Activated naive CD4-positive, alpha-beta T cell treated with anti-CD3 and anti-CD28 coated beads for 36 hours (primary cell): ENCODE data around the gene ITK. TPM values are rescaled to one million over a fixed set of nuclear protein-coding genes. Genes with fewer than 3 reads are reported as not detected.

Experiments
- CTCF ChIA-PET: fragments of 350-600 bp; sonication (Branson Sonifier 250); formaldehyde crosslinking; loops from one replicate; lab custom pipeline; 2021; ENCODE audit warnings: antibody characterized with exemption; lab: Charles Lee
- DNase-seq: peaks from one replicate; pipeline ENCODE4 v3.0.0-alpha.2; 2020
- H3K27ac Mint-ChIP-seq: one replicate; pipeline ENCODE4 v1.8.0; 2021; ENCODE audit warnings: mild to moderate bottlenecking, mixed read lengths
- H3K27me3 Mint-ChIP-seq: one replicate; pipeline ENCODE4 v1.8.0; 2021; ENCODE audit warnings: low read depth, mixed read lengths
- H3K36me3 Mint-ChIP-seq: one replicate; pipeline ENCODE4 v1.8.0; 2021; ENCODE audit warnings: low read depth, mixed read lengths
- H3K4me1 Mint-ChIP-seq: one replicate; pipeline ENCODE4 v1.8.0; 2021; ENCODE audit warnings: low read depth, mixed read lengths
- H3K4me3 Mint-ChIP-seq: one replicate; pipeline ENCODE4 v1.8.0; 2021; ENCODE audit warnings: mild to moderate bottlenecking, moderate library complexity, mixed read lengths
- H3K9me3 Mint-ChIP-seq: one replicate; pipeline ENCODE4 v1.8.0; 2021; ENCODE audit warnings: mixed read lengths
- intact Hi-C: fragments of 100-400 bp; cut with micrococcal nuclease; formaldehyde crosslinking; loops from one replicate; pipeline ENCODE4 v1.15.1; 2023
- total RNA-seq, 2 experiments: library from RNA; stranded (reverse); gene quantifications; one replicate each; pipeline ENCODE4 v1.2.3, GENCODE V29; 2021

ITK gene
- total RNA-seq, 2 experiments from 2014 or later = 340 TPM

DNA sequence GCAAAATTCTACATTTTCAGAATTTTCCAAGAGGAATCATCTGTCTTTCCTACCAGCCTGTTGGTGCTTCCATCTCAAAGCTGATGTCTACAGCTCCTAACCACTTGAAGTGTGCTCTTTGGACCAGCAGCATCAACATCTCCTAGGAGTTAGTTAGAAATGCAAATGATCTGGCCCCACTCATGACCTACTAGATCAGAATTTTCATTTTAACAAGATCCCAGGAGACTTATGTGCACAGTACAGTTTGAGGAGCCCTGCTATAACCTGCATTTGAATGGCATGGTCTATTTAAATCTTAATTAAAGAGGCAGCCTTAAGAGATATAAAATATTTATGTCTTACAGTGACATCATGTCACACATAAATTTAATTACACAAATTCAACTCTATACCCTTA, 33.8 kb downstream of the ITK start:
- intact Hi-C loops = loop anchor here (10.0 kb wide), 1 partner anchor 1990 kb away; the partner anchor contains the start of gene RNF145
- peak overlapping the region; percentile 97 for H3K27ac Mint-ChIP-seq
- DNase-seq = no peak
- H3K27me3 Mint-ChIP-seq = no peaks in the 10 kb centered on the region
- H3K4me1 Mint-ChIP-seq = peaks cover 97% of the 10 kb centered on the region
- H3K9me3 Mint-ChIP-seq = no peaks in the 10 kb centered on the region
- peaks cover 93% of the 10 kb centered on the region for H3K36me3 Mint-ChIP-seq
- CTCF ChIA-PET = interaction anchor here (0.9 to 1.2 kb wide), 4 partner anchors 9 to 20 kb away, joined by 3 to 4 read pairs (median 4); no protein-coding TSS in a partner anchor
- no peak overlapping the region for H3K4me3 Mint-ChIP-seq

DNA sequence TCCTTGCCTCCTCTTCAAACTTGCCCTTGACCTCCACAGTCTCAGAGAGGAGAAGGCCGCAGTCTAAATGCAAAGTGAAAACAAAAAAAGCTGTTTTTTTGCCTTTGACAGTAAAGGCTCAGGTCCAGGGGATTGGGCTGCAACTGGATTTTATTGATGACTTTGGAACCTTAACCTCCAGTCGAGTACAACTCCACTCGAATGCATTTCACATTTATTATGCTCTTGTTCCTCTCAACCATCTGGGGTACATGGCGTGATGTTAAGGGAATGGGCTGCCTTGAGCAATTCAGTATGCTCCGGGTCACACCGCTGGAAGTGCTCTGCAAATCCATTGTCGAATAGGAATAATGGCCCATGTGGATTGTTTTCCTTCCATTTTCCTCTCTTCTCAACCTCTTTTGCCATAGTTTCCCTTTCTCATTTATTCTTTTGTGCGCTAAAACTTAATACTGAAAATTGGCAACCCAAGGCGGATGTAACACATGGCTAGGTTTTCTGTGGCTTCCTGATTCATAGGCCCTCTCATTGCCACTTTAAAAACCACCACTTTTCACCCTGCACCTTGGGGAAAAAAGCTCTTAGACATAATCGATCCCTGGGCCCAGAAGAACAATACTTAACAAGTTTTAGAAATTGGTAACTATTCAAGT, 34.3 kb downstream of the ITK start:
- Mint-ChIP-seq H3K9me3 (no peaks in the 10 kb centered on the region), H3K36me3 (peaks cover 93% of the 10 kb centered on the region), H3K27ac (peak overlapping the region; percentile 97), H3K4me3 (peak overlapping the region; percentile 14), H3K27me3 (no peaks in the 10 kb centered on the region), H3K4me1 (peaks cover 97% of the 10 kb centered on the region)
- intact Hi-C loops = loop anchor here (1.0 to 10.0 kb wide), 3 partner anchors 11 to 1990 kb away; partner anchors contain the start of genes NIPAL4 and RNF145
- peak; percentile 60 for DNase-seq
- CTCF ChIA-PET = interaction anchor here (0.9 to 2.2 kb wide), 7 partner anchors 8 to 30 kb away, joined by 3 to 6 read pairs (median 4); no protein-coding TSS in a partner anchor

- Mint-ChIP-seq H3K36me3 (peaks cover 95% of the 10 kb centered on the region), H3K27ac (peak overlapping the region; percentile 97), H3K9me3 (no peaks in the 10 kb centered on the region), H3K4me1 (peaks cover 98% of the 10 kb centered on the region), H3K27me3 (no peaks in the 10 kb centered on the region), H3K4me3 (peak overlapping the region; percentile 41)
- DNase-seq = no peak
- CTCF ChIA-PET = interaction anchor here (1.5 to 2.2 kb wide), 4 partner anchors 10 to 31 kb away, joined by 3 to 10 read pairs (median 5); no protein-coding TSS in a partner anchor
- intact Hi-C loops = loop anchor here (1.0 to 10.0 kb wide), 4 partner anchors 11 to 1989 kb away; partner anchors contain the start of genes NIPAL4 and RNF145
Observed at GRCh38 chr5:157215514-157216167, 35.0 kb downstream of the ITK start.

- CTCF ChIA-PET = interaction anchor here (0.8 to 2.2 kb wide), 7 partner anchors 9 to 68 kb away, joined by 3 to 10 read pairs (median 4); no protein-coding TSS in a partner anchor
- Mint-ChIP-seq H3K27me3 (no peaks in the 10 kb centered on the region), H3K27ac (peak overlapping the region; percentile 97), H3K4me1 (peaks cover 98% of the 10 kb centered on the region), H3K4me3 (peak overlapping the region; percentile 68), H3K9me3 (no peaks in the 10 kb centered on the region), H3K36me3 (peaks cover 92% of the 10 kb centered on the region)
- DNase-seq = no peak
- intact Hi-C loops = loop anchor here (1.0 to 10.0 kb wide), 5 partner anchors 44 to 1988 kb away; partner anchors contain the start of genes NIPAL4 and RNF145
Observed at GRCh38 chr5:157216391-157217142, 35.9 kb downstream of the ITK start.

DNA sequence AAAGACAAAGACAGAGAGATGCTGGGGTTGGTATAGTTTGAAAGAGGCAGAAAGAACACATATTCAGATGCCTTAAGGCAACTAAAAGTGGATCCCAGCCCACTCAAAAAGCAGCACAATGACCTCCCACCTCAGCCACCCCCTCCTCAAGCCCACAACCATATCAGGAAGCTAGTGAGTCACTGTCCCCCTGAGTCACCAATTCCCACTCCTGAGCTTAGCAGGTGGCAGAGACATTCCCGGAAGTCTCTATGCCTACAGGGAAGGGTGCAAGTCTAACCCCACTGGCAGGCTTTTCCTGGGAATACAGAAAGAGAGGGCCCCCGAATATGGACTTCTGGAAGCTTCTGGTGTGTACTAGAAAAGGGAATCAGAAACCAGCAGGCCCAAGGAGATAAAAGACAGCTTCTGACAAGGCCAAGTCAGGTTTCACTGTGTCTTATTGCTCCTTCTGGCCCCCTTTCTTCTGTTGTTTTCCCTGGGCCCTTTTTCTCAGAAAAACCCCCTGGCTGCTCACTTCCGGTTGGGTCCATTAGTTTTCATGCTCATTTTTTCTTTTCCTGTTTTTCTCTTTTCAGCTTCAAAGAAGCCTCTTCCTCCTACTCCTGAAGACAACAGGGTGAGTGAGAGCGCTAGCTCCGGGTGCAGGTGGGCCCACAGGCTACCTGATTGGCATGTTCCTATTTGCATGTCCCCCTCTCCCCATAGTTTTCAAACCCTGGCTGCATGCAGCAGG, 36.8 kb downstream of the ITK start:
- peak; percentile 72 for DNase-seq
- H3K27ac Mint-ChIP-seq = peak overlapping the region; percentile 97
- peaks cover 92% of the 10 kb centered on the region for H3K36me3 Mint-ChIP-seq
- CTCF ChIA-PET = interaction anchor here (0.8 to 2.2 kb wide), 7 partner anchors 8 to 69 kb away, joined by 3 to 10 read pairs (median 4); no protein-coding TSS in a partner anchor
- H3K9me3 Mint-ChIP-seq = no peaks in the 10 kb centered on the region
- no peaks in the 10 kb centered on the region for H3K27me3 Mint-ChIP-seq
- intact Hi-C loops = loop anchor here (1.0 to 10.0 kb wide), 5 partner anchors 45 to 1987 kb away; partner anchors contain the start of genes NIPAL4 and RNF145
- H3K4me3 Mint-ChIP-seq = peak overlapping the region; percentile 68
- H3K4me1 Mint-ChIP-seq = peaks cover 97% of the 10 kb centered on the region

- peak; percentile 65 for DNase-seq
- Mint-ChIP-seq H3K4me1 (peaks cover 81% of the 10 kb centered on the region), H3K36me3 (peaks cover 92% of the 10 kb centered on the region), H3K4me3 (peak overlapping the region; percentile 45), H3K27me3 (no peaks in the 10 kb centered on the region), H3K27ac (peak overlapping the region; percentile 97), H3K9me3 (no peaks in the 10 kb centered on the region)
- intact Hi-C loops = loop anchor here (1.0 to 10.0 kb wide), 3 partner anchors 34 to 1985 kb away; partner anchors contain the start of genes NIPAL4 and RNF145
- CTCF ChIA-PET = interaction anchor here (0.6 to 2.5 kb wide), 10 partner anchors 13 to 500 kb away, joined by 3 to 7 read pairs (median 4); no protein-coding TSS in a partner anchor
Observed at GRCh38 chr5:157219491-157220271, 39.0 kb downstream of the ITK start.

DNA sequence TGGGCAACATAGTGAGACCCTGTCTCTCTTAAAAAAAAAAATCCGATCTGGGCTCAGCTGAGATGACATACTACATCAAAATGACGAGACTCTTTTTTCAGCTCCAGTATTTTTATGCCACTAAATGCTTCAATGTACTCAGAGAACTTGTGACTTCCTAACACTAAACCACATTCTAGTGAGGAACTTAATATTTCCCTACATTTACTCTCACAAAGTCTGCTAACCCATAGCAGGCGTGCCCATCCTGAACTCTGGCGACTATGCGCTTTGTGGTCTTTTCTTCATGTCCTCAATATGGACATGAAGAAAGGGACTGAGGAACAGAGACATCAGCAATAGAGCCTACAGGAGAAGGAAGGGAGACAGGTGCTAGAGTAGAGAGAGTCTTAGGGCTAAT, 41.3 kb downstream of the ITK start:
- Mint-ChIP-seq H3K4me3 (peak overlapping the region; percentile 93), H3K27me3 (no peaks in the 10 kb centered on the region), H3K4me1 (peaks cover 76% of the 10 kb centered on the region), H3K9me3 (no peaks in the 10 kb centered on the region), H3K27ac (peak overlapping the region; percentile 100), H3K36me3 (peaks cover 92% of the 10 kb centered on the region)
- intact Hi-C loops = loop anchor here (1.0 to 2.0 kb wide), 11 partner anchors 9 to 381 kb away; no protein-coding TSS in a partner anchor
- CTCF ChIA-PET = interaction anchor here (0.6 to 2.5 kb wide), 14 partner anchors 14 to 107 kb away, joined by 3 to 8 read pairs (median 5); no protein-coding TSS in a partner anchor
- DNase-seq = no peak

GRCh38 chr5:157222506-157223230, 42.0 kb downstream of the ITK start:
- H3K9me3 Mint-ChIP-seq = no peaks in the 10 kb centered on the region
- peak overlapping the region; percentile 93 for H3K4me3 Mint-ChIP-seq
- H3K4me1 Mint-ChIP-seq = peaks cover 72% of the 10 kb centered on the region
- CTCF ChIA-PET = interaction anchor here (0.6 to 2.5 kb wide), 8 partner anchors 8 to 74 kb away, joined by 3 to 8 read pairs (median 5); no protein-coding TSS in a partner anchor
- H3K27ac Mint-ChIP-seq = peak overlapping the region; percentile 100
- intact Hi-C loops = loop anchor here (1.0 to 2.0 kb wide), 11 partner anchors 9 to 380 kb away; no protein-coding TSS in a partner anchor
- peak; percentile 92 for DNase-seq
- H3K27me3 Mint-ChIP-seq = no peaks in the 10 kb centered on the region
- peaks cover 92% of the 10 kb centered on the region for H3K36me3 Mint-ChIP-seq

- intact Hi-C loops = loop anchor here (1.0 kb wide), 1 partner anchor 76 kb away; no protein-coding TSS in a partner anchor
- DNase-seq = peak; percentile 65
- peak overlapping the region; percentile 93 for H3K4me3 Mint-ChIP-seq
- H3K27me3 Mint-ChIP-seq = no peaks in the 10 kb centered on the region
- CTCF ChIA-PET = interaction anchor here (0.8 to 2.7 kb wide), 13 partner anchors 9 to 77 kb away, joined by 3 to 14 read pairs (median 4); partner anchors contain the start of gene ITK
- H3K36me3 Mint-ChIP-seq = peaks cover 86% of the 10 kb centered on the region
- peaks cover 67% of the 10 kb centered on the region for H3K4me1 Mint-ChIP-seq
- H3K27ac Mint-ChIP-seq = peak overlapping the region; percentile 100
- H3K9me3 Mint-ChIP-seq = no peaks in the 10 kb centered on the region
Observed at GRCh38 chr5:157225469-157226422, 45.1 kb downstream of the ITK start.
